SK-N-SH (cell line): ENCODE measurements around the gene CLASP2. TPM values are rescaled to one million over a fixed set of nuclear protein-coding genes. Genes with fewer than 3 reads are reported as not detected.

Experiments used
- CTCF ChIA-PET: fragments of 300-600, 350-600 bp; formaldehyde crosslinking; extraction: SDS; loops from one replicate; lab custom pipeline; 2021; lab: Yijun Ruan, JAX
- POLR2A ChIA-PET: fragments of 350-600 bp; sonication (Branson Sonifier 250); formaldehyde crosslinking; extraction: SDS; loops from one replicate; lab custom pipeline; 2020; ENCODE audit warnings: antibody characterized with exemption, inconsistent platforms; lab: Yijun Ruan, JAX
- DNase-seq: peaks from one replicate; pipeline ENCODE4 v3.0.0; 2012
- H2AFZ ChIP-seq: fragments of 200-600 bp; sonication (generic); 2 replicates; pipeline ENCODE4 v1.8.1; 2016; ENCODE audit warnings: antibody characterized with exemption, mild to moderate bottlenecking, low read depth
- H3F3A ChIP-seq: fragments of 200-600 bp; sonication (generic); replicated peaks from 2 replicates; pipeline ENCODE3; 2016; ENCODE audit warnings: antibody characterized with exemption, mild to moderate bottlenecking; ENCODE audit not compliant: insufficient read depth
- H3K27ac ChIP-seq, 2 experiments: fragments of 200-500 bp in 1 of 2; fragments of 200-600 bp in 1 of 2; sonication (Bioruptor generic) in 1 of 2; sonication (generic), shearing (Covaris generic) in 1 of 2; 2 replicates each; pipeline versions ENCODE4 v1.5.1 to v1.6.1; 2014 to 2016; ENCODE audit warnings: low read depth in 2 of 2, inconsistent platforms in 1 of 2, low read length in 1 of 2, mild to moderate bottlenecking in 1 of 2, mixed read lengths in 1 of 2
- H3K27me3 ChIP-seq: fragments of 200-600 bp; sonication (generic), shearing (Covaris generic); 2 replicates; pipeline ENCODE4 v1.6.1; 2016; ENCODE audit warnings: mixed run types; ENCODE audit not compliant: insufficient read depth
- H3K36me3 ChIP-seq, 2 experiments: fragments of 200-500 bp in 1 of 2; fragments of 200-600 bp in 1 of 2; sonication (Bioruptor generic) in 1 of 2; sonication (generic) in 1 of 2; replicated peaks in 1 of 2; 2 replicates each; pipeline versions ENCODE3 to v1.5.1; 2014 to 2016; ENCODE audit warnings: low read length in 1 of 2, mild to moderate bottlenecking in 1 of 2; ENCODE audit not compliant: insufficient read depth in 2 of 2, control insufficient read depth in 1 of 2
- H3K4me1 ChIP-seq, 2 experiments: fragments of 200-500 bp in 1 of 2; fragments of 200-600 bp in 1 of 2; sonication (Bioruptor generic) in 1 of 2; sonication (generic), shearing (Covaris generic) in 1 of 2; 2 replicates each; pipeline versions ENCODE4 v1.5.1 to v1.6.1; 2014 to 2016; ENCODE audit warnings: low read depth in 1 of 2, low read length in 1 of 2, mixed run types in 1 of 2; ENCODE audit not compliant: insufficient read depth in 2 of 2, control insufficient read depth in 1 of 2
- H3K4me2 ChIP-seq: fragments of 200-600 bp; sonication (generic), shearing (Covaris generic); 2 replicates; pipeline ENCODE4 v1.6.1; 2017; ENCODE audit warnings: mixed run types
- H3K4me3 ChIP-seq, 2 experiments: fragments of 200-500 bp in 1 of 2; fragments of 200-600 bp in 1 of 2; sonication (Bioruptor generic) in 1 of 2; sonication (generic), shearing (Covaris generic) in 1 of 2; 2 replicates each; pipeline versions ENCODE4 v1.5.1 to v1.8.1; 2014 to 2016; ENCODE audit warnings: low read depth in 2 of 2, inconsistent platforms in 1 of 2, low read length in 1 of 2, mild to moderate bottlenecking in 1 of 2, mixed read lengths in 1 of 2, moderate library complexity in 1 of 2
- H3K79me2 ChIP-seq: fragments of 200-600 bp; sonication (generic); 2 replicates; pipeline ENCODE4 v1.8.1; 2017; ENCODE audit warnings: mild to moderate bottlenecking; ENCODE audit not compliant: insufficient read depth
- H3K9ac ChIP-seq: fragments of 200-600 bp; sonication (generic); 2 replicates; pipeline ENCODE4 v1.6.1; 2017; ENCODE audit warnings: mixed run types
- H3K9me2 ChIP-seq: fragments of 200-600 bp; sonication (generic); 2 replicates; pipeline ENCODE4 v1.6.1; 2017; ENCODE audit warnings: mixed run types
- H3K9me3 ChIP-seq: fragments of 200-600 bp; sonication (generic); 2 replicates; pipeline ENCODE4 v1.6.1; 2017; ENCODE audit warnings: mixed run types, mild to moderate bottlenecking, moderate library complexity
- H4K20me1 ChIP-seq: fragments of 200-600 bp; sonication (generic); 2 replicates; pipeline ENCODE4 v1.6.1; 2017; ENCODE audit warnings: mild to moderate bottlenecking, mixed run types; ENCODE audit not compliant: insufficient read depth
- MAX ChIP-seq: IDR thresholded peaks from 2 replicates; pipeline ENCODE4 v1.4.0; 2012; ENCODE audit warnings: low read depth
- PBX3 ChIP-seq: IDR thresholded peaks from 2 replicates; pipeline ENCODE4; 2012
- REST ChIP-seq: IDR thresholded peaks from 2 replicates; pipeline ENCODE4 v1.6.1; 2012; ENCODE audit warnings: mild to moderate bottlenecking, low read depth, low read length, moderate library complexity
- TCF12 ChIP-seq: IDR thresholded peaks from 2 replicates; pipeline ENCODE4 v1.4.0; 2012
- WGBS: methylation state at CpG from one replicate; pipeline ENCODE4 v1.1.6; 2017; ENCODE audit warnings: low lambda C conversion rate; 5-methylcytosine and 5-hydroxymethylcytosine counted together
- polyA plus RNA-seq, 3 experiments: library from polyadenylated mRNA; depleted of rRNA; stranded (reverse); fragments of >200 nt; gene quantifications; 2 replicates each; pipeline ENCODE4 v1.2.3, GENCODE V29; 2012

Gene CLASP2
- polyA plus RNA-seq, 1 of the 3 experiments (the other 2 are of a cell fraction): 13.2 TPM

GRCh38 chr3:33557279-33557678, 160.8 kb downstream of the CLASP2 start:
- Histone ChIP-seq H2AFZ (no peak overlapping the region), H3F3A (peaks cover 4% of the 10 kb centered on the region), H3K4me1 (no peaks in the 10 kb centered on the region), H3K27me3 (no peaks in the 10 kb centered on the region), H4K20me1 (no peaks in the 10 kb centered on the region), H3K9me3 (no peaks in the 10 kb centered on the region)
- 96% methylated on average over 1 of the region's 1 CpG for WGBS
- DNase-seq: no peak
- POLR2A ChIA-PET: no interaction called here
- no peak for TF ChIP-seq REST
- TF ChIP-seq, all 33 proteins: peak for 0
- Histone ChIP-seq H3K27ac (no peak overlapping the region), H3K4me2 (no peak overlapping the region), H3K79me2 (no peaks in the 10 kb centered on the region), H3K9ac (no peak overlapping the region), H3K4me3 (no peak overlapping the region), H3K9me2 (no peaks in the 10 kb centered on the region), H3K36me3 (peaks cover 24 to 54% of the 10 kb centered on the region in 2 experiments)
- CTCF ChIA-PET: no interaction called here

- H3K27ac ChIP-seq: no peak overlapping the region
- peaks cover 4 to 71% of the 10 kb centered on the region in 2 experiments for H3K36me3 ChIP-seq
- H3K79me2 ChIP-seq: no peaks in the 10 kb centered on the region
- H3K4me2 ChIP-seq: no peak overlapping the region
- CTCF ChIA-PET: no interaction called here
- no peaks in the 10 kb centered on the region for H3K4me1 ChIP-seq
- no peaks in the 10 kb centered on the region for H4K20me1 ChIP-seq
- no peak for TF ChIP-seq MAX
- no peaks in the 10 kb centered on the region for H3K27me3 ChIP-seq
- no peak overlapping the region for H3K4me3 ChIP-seq
- no peaks in the 10 kb centered on the region for H3K9me3 ChIP-seq
- DNase-seq: no peak
- no peaks in the 10 kb centered on the region for H3K9me2 ChIP-seq
- 88% methylated on average over 1 of the region's 1 CpG for WGBS
- POLR2A ChIA-PET: no interaction called here
- H3F3A ChIP-seq: no peaks in the 10 kb centered on the region
- no peak overlapping the region for H2AFZ ChIP-seq
- no peak overlapping the region for H3K9ac ChIP-seq
Observed at GRCh38 chr3:33547101-33547500, 171.0 kb downstream of the CLASP2 start.

- Histone ChIP-seq H3K36me3 (peaks cover 3 to 55% of the 10 kb centered on the region in 2 experiments), H3K9me2 (no peaks in the 10 kb centered on the region), H4K20me1 (no peaks in the 10 kb centered on the region), H3K27me3 (no peaks in the 10 kb centered on the region), H3K27ac (no peak overlapping the region), H2AFZ (no peak overlapping the region), H3F3A (no peaks in the 10 kb centered on the region), H3K9me3 (no peaks in the 10 kb centered on the region), H3K4me3 (no peak overlapping the region), H3K79me2 (no peaks in the 10 kb centered on the region), H3K4me1 (no peaks in the 10 kb centered on the region), H3K4me2 (no peak overlapping the region), H3K9ac (no peak overlapping the region)
- CTCF ChIA-PET: no interaction called here
- 46% methylated on average over 1 of the region's 1 CpG for WGBS
- peak; percentile 45; the same call in 1 of the 2 replicates for TF ChIP-seq TCF12
- TF ChIP-seq PBX3: no peak
- DNase-seq: no peak
- POLR2A ChIA-PET: no interaction called here
Observed at GRCh38 chr3:33544126-33544525, 173.9 kb downstream of the CLASP2 start.
